COLO829 (cell line): ENCODE data around the gene PRR7.
"Not testable (repeated sequence)": the region's sequence is repeated elsewhere in the genome, so short reads cannot be mapped to it uniquely, and the experiment has no call there.

Source experiments
- DNase-seq: peaks from one replicate; pipeline ENCODE4 v3.0.0; 2012; ENCODE audit warnings: low spot score

The PRR7 gene

GRCh38 chr5:177446200-177447065 lies at the start of gene PRR7:
PRR7 (plus strand) TSS chr5:177446814; CDS start chr5:177455068, 8,254 bp downstream.
- no peak for DNase-seq

DNA sequence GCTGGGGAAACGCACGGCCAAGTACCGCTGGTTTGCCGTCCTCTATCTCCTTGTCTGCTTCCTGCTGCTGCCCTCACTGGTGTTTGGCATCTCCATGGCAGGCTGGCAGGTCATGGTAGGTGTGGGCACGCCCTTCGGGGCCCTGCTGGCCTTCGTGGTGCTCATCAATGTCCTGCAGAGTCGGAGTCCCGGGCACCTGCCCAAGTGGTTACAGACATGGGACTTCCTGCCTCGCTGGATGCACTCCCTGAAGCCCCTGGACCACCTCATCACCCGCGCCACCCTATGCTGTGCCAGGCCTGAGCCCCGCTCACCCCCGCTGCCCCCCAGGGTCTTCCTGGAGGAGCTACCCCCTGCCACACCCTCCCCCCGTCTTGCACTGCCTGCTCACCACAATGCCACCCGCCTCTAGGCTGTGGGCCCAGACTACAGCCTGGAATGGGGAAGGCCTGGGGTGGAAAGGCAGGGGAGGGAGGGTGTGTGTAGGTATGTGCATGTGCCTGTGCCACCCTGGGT lies 48.7 kb upstream of the PRR7 start:
- no peak for DNase-seq

- no peak for DNase-seq
Observed at GRCh38 chr5:177399997-177400868, 46.4 kb upstream of the PRR7 start, which contains the start of gene PFN3. PFN3 (minus strand) TSS chr5:177400661; CDS start chr5:177400576, 85 bp downstream.

- DNase-seq, result peak; percentile 43
Observed at GRCh38 chr5:177402271-177403043, 44.2 kb upstream of the PRR7 start.

DNA sequence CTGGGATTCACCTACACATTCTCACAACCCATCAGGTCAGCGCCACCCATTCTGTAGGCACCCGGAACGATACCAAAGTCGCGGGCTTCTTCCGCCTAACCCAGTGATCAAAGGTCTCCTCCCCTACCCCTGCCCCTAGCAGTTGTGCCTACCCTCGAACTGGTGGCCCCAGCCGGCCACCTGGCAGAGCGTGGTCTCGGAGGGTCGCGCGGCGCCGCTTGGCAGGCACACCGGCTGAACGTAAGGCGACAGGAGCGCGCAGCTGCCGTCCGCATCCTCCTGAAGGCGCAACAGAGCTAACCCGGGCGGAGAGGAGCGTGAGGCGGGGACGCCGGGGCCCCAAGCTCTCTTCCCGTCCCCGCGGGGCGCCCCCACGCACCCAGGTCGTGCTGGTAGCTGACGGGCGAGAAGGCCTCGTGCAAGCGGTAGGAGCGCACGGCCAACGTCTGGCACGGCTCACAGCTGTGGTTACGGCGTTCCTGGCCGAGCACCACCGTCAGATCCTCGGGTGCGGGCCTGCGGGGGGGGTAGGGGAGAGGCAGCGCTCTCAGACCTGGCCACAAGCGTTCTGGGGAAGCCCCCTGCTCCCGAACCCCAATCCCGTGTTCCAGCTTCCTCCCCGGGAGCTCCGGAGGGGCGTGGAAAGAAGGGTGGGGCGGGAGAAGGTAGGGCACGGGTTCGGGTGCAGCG lies 43.4 kb upstream of the PRR7 start:
- no peak for DNase-seq

- peak; percentile 56 for DNase-seq
Observed at GRCh38 chr5:177403792-177404640, 42.6 kb upstream of the PRR7 start.

GRCh38 chr5:177404641-177405179 lies 41.9 kb upstream of the PRR7 start:
- no peak for DNase-seq

DNA sequence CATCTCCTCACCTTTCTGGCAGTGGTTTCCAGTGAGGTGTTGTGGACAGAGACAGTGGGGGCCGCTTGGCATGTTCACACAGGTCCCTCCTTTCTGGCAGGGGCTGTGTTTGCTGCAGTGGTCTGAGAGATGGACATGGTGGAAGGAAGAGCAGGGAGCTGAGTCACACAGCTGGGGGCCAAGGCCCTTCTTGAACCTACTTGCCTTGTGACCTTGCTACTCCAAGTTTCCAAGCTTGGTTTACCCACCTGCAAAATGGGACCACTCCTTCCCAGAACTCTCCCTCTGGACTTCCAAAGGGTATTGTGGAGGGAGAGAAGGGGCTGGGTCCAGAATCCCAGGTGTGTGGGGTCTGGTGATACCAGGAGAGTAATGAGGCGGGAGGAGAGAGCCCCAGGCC lies 41.3 kb upstream of the PRR7 start:
- DNase-seq, result no peak

- no peak for DNase-seq
Observed at GRCh38 chr5:177405805-177406204, 40.8 kb upstream of the PRR7 start.

DNA sequence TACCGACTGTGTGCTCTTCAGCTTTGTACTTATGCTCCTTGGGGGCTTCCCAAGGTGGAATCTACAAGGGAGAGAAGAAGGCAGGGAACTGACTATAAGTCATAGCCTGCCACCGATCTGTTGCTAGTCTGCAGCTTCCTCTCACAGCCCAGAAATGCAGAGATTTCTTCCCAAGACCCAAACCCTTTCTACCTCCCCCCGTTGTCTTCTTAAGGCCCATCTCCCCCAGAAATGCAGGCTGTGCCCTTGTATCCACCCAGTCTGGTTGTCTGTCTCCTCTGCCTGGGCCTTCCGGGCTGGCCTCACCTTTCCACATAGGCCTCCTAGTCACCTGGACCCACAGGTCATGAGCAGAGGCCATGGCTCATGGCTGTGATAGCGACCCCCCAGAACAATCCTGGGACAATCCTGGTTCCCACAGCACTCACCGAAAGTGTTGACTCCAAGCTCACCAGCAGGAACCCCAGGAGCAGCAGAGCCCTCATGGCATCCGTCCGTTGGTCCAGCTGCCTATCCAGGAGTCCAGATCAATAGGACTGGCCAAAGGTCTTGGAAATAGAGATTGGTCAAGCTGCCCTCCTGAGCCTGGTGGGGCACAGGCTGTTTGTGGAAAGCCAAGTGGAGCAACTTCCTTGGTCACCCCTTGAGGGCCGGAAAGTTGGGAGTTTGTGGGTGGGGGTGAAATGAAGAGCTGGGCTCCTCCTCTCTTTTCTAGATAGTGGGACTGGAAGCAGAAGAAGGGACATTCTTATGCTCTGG lies 37.4 kb upstream of the PRR7 start, which contains the start of gene F12:
Gene F12 (minus strand): TSS at position 522 of the 759 bp plus-strand sequence. CDS start 37 bp downstream, at position 485.
- no peak for DNase-seq

- DNase-seq, result no peak
Observed at GRCh38 chr5:177410575-177410974, 36.0 kb upstream of the PRR7 start.

GRCh38 chr5:177412603-177413233 lies 33.9 kb upstream of the PRR7 start:
- no peak for DNase-seq

DNA sequence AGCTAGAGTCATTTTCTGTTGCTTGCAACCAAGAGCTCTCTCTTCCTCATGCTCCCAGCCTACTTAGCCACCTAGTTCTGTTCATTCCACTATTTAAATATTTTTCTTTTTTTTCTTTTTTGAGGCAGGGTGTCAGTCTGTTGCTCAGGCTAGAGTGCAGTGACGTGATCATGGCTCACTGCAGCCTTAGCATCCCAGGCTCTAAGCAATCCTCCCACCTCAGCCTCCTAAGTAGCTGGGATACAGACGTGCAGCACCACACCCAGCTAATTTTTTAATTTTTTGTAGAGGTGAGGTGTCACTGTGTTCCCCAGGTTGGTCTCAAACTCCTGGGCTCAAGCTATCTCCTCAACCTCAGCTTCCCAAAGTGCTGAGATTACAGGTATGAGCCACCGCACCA lies 32.1 kb upstream of the PRR7 start:
- DNase-seq, result no peak

DNA sequence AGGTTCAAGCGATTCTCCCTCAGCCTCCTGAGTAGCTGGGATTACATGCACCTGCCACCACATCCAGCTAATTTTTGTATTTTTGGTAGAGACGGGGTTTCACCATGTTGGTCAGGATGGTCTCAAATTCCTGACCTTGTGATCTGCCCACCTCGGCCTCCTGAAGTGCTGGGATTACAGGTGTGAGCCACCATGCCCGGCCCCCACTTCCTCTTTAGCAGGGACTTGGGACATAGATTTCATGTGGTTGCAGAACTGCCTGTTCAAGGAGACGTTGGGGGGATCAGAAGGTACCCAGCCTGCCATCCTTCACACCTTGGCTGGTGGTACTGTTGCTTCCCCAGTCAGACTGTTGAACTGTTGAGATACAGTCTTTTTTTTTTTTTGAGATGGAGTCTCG lies 29.5 kb upstream of the PRR7 start:
- not testable (repeated sequence) for DNase-seq

GRCh38 chr5:177419046-177419445 lies 27.6 kb upstream of the PRR7 start:
- no peak for DNase-seq

GRCh38 chr5:177420472-177420871 lies 26.1 kb upstream of the PRR7 start:
- DNase-seq, result not testable (repeated sequence)

DNA sequence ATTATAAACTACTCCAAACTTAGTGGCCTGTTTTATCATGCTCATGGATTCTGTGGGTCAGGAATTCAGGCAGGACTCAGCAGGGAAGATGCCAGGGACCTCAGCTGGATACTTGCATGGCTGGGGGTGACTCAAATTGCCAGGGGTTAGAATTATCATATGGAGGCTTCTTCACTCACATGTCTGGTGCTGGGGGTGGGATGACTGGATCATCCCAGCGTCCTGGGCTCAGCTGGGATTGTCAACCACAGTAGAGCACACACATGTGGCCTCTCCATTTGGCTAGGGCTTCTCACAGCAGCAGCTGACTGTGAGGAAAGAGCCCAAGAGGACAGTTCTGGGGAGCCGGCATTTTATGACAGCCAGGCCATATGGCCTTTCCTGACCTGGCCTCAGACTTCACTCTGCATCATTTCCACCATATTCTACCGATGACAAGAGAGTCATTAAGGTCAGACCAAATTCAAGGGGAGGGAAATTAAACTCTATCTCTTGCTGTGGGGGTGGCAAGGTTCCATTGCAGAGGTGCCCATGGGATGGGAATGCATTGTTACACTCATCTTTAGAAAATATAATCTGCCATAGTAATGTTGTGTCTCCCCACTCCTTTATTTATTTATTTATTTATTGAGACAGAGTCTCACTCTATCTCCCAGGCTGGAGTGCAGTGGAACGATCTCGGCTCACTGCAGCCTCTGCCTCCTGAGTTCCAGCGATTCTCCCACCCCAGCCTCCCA lies 25.4 kb upstream of the PRR7 start:
- no peak for DNase-seq

- DNase-seq, result no peak
Observed at GRCh38 chr5:177423671-177424070, 22.9 kb upstream of the PRR7 start.
